Upper lobe of left lung (tissue), 6 donors: ENCODE data around the gene CSF3R. TPM values are rescaled to one million over a fixed set of nuclear protein-coding genes. Genes with fewer than 3 reads are reported as not detected.
A peak's percentile ranks its signal among the peaks of the same experiment; 100 is the strongest.

Experiments used
- ATAC-seq, 2 donors: fragments of 200-7000 bp; cut with Tn5 transposase; one replicate each; pipeline ENCODE4 v1.9.1; 2022; ENCODE audit warnings: mild to moderate bottlenecking in 2 of 2, moderate library complexity in 2 of 2; ENCODE audit not compliant: low FRiP score in 2 of 2
- DNase-seq, 2 donors: peaks; one replicate each; pipeline ENCODE4 v3.0.0-alpha.2; 2019 to 2020
- H3K27ac ChIP-seq, 4 donors: fragments of 200-600 bp; sonication (generic); one replicate each; pipeline ENCODE4 v1.5.1; 2016 to 2019
- H3K27me3 ChIP-seq, 4 donors: fragments of 200-600 bp; sonication (generic); one replicate each; pipeline ENCODE4 v1.5.1; 2017 to 2019
- H3K36me3 ChIP-seq, 4 donors: fragments of 200-600 bp; sonication (generic); one replicate each; pipeline ENCODE4 v1.5.1; 2016 to 2019
- H3K4me1 ChIP-seq, 4 donors: fragments of 200-600 bp; sonication (generic); one replicate each; pipeline ENCODE4 v1.5.1; 2018 to 2019
- H3K4me3 ChIP-seq, 4 donors: fragments of 200-600 bp; sonication (generic); one replicate each; pipeline ENCODE4 v1.5.1; 2017 to 2019; ENCODE audit warnings: mild to moderate bottlenecking in 2 of 4, moderate library complexity in 1 of 4
- H3K9me3 ChIP-seq, 4 donors: fragments of 200-600 bp; sonication (generic); one replicate each; pipeline ENCODE4 v1.5.1; 2018 to 2019
- CTCF ChIP-seq, 6 experiments: fragments of 450-650 bp in 4 of 6; fragments of 200-600 bp in 2 of 6; sonication (generic) in 2 of 6; IDR thresholded peaks; one replicate each; pipeline ENCODE4 v1.5.1; 2016 to 2019; ENCODE audit warnings: antibody characterized with exemption in 6 of 6
- EP300 ChIP-seq, 4 donors: sonication (generic); formaldehyde crosslinking; IDR thresholded peaks; one replicate each; pipeline ENCODE4 v1.5.1; 2017; ENCODE audit warnings: antibody characterized with exemption in 4 of 4, control low read depth in 2 of 4
- POLR2A ChIP-seq, 4 donors: fragments of 450-650 bp; IDR thresholded peaks; one replicate each; pipeline ENCODE4 v1.5.1; 2016 to 2017; ENCODE audit warnings: antibody characterized with exemption in 4 of 4, mild to moderate bottlenecking in 2 of 4
- POLR2AphosphoS5 ChIP-seq, 2 donors: sonication (generic); formaldehyde crosslinking; IDR thresholded peaks; one replicate each; pipeline ENCODE4 v1.5.1; 2017; ENCODE audit warnings: antibody characterized with exemption in 2 of 2
- WGBS, 2 donors: methylation state at CpG; one replicate each; pipeline ENCODE4 v1.1.5; 2017 to 2018; 5-methylcytosine and 5-hydroxymethylcytosine counted together
- total RNA-seq, 6 donors: library from RNA; depleted of rRNA in 4 of 6; stranded (reverse); fragments of >200 nt in 4 of 6; gene quantifications; one replicate each; pipeline versions ENCODE4 v1.1.0 to v1.2.1, GENCODE V29; 2016 to 2021
- donor health status: DM: no; HTN: no; CAD: no; lungs with moderate emphysema.
- donor health status: DM: no; HTN: yes; CAD: no; lungs with severe emphysema.

Gene CSF3R
- total RNA-seq, 6 donors from 2014 or later, result 192 to 851 (median 261) TPM

GRCh38 chr1:36467700-36468455, 14.8 kb downstream of the CSF3R start:
- no peaks in the 10 kb centered on the region for H3K9me3 ChIP-seq
- H3K4me3 ChIP-seq, result no peak overlapping the region
- ATAC-seq (no peak), DNase-seq (peak in 1 of 2 donors; percentile 11)
- TF ChIP-seq POLR2A (IDR thresholded peaks at IDR 0.05) (peak in 1 of 4 donors; percentile 5), EP300 (IDR thresholded peaks at IDR 0.05) (no peak), CTCF (IDR thresholded peaks at IDR 0.05) (no peak)
- H3K36me3 ChIP-seq, result peaks cover 0 to 17% (median 4%) of the 10 kb centered on the region in 4 donors
- H3K4me1 ChIP-seq, result peaks cover 16 to 31% (median 20%) of the 10 kb centered on the region in 4 donors
- WGBS, 2 donors, result 83 to 84% methylated on average over 5 to 10 of the region's 10 CpGs
- no peaks in the 10 kb centered on the region for H3K27me3 ChIP-seq
- H3K27ac ChIP-seq, result no peak overlapping the region

GRCh38 chr1:36467027-36467410, 15.7 kb downstream of the CSF3R start:
- 89 to 96% methylated on average over 4 of the region's 4 CpGs for WGBS, 2 donors

DNA sequence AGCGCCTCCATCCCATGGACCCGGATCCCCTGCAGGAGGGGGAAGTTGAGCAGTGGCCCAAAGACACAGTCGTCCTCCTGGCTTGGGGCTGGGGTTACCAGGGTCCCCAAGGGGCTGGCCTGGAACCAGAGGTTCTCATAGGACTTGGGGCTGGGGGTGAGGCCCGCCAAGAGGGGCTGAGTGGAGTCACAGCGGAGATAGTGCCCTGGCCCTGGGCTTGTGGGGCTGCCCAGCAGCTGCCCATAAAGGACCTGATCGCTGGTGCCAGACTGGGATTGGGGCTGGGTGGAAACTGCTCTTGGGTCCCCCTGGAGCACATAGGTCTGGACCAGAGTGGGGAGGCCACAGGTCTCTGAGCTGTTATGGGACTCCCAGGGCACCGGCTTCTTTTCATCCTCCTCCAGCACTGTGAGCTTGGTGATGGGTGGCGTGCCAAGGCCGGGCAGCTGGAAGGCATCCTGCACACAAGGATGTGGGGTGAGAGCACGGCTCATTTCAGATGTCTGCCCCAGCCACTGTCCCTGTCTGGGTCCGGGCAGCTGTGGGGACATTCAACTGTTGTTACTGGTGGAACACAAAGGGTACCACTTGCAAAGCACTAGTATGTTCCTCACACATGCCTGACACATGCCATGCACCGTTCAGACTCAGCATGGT, 16.2 kb downstream of the CSF3R start:
- TF ChIP-seq EP300 (IDR thresholded peaks at IDR 0.05), result no peak
- no peak for TF ChIP-seq POLR2A (IDR thresholded peaks at IDR 0.05)
- no peak for TF ChIP-seq CTCF (IDR thresholded peaks at IDR 0.05)
- no peak for TF ChIP-seq POLR2AphosphoS5 (IDR thresholded peaks at IDR 0.05)

More at GRCh38 chr1:36467027-36467410, 15.7 kb downstream of the CSF3R start:
- TF ChIP-seq POLR2A (IDR thresholded peaks at IDR 0.05) (no peak), POLR2AphosphoS5 (IDR thresholded peaks at IDR 0.05) (no peak), EP300 (IDR thresholded peaks at IDR 0.05) (no peak), CTCF (IDR thresholded peaks at IDR 0.05) (no peak)
- Histone ChIP-seq H3K4me3 (no peak overlapping the region), H3K27ac (no peak overlapping the region), H3K27me3 (no peaks in the 10 kb centered on the region), H3K9me3 (no peaks in the 10 kb centered on the region), H3K4me1 (peaks cover 20 to 40% (median 24%) of the 10 kb centered on the region in 4 donors), H3K36me3 (peaks cover 0 to 18% (median 4%) of the 10 kb centered on the region in 4 donors)
- no peak for DNase-seq
- no peak for ATAC-seq

DNA sequence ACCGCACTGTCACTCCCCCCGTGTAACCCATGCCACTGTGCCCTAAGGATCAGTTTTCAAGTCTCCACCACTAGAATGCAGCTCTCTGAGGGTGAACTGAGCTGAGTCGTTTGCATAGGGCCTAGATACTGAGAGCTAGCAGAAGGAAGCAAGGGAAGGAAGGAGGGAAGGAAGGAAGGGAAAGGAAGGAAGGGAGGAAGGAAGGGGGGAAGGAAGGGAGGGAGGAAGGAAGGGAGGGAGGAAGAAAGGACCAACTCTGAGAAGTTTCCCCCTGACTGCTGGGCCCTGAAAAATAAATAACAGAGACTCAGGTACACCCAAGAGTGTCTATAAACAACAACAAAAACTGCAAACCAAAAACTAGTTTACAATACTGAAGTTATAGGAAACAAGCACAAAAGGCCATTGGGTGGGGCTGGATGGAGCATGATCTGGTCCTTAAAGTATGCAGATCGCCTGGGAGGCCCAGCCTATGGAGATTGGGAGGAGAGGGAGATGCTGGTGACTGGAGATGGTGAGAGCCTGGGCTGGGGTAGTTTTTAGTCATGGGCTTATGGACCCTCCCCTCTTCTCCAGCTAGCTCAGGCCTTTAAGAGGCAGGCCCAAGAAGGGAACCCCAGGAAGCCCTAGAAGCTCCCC, 16.9 kb downstream of the CSF3R start:
- Histone ChIP-seq H3K4me1 (peaks cover 20 to 40% (median 24%) of the 10 kb centered on the region in 4 donors), H3K4me3 (no peak overlapping the region), H3K27ac (peak overlapping the region in 2 of 4 donors; percentile 92 to 94), H3K36me3 (peaks cover 4 to 28% (median 13%) of the 10 kb centered on the region in 4 donors), H3K27me3 (no peaks in the 10 kb centered on the region), H3K9me3 (no peaks in the 10 kb centered on the region)
- TF ChIP-seq EP300 (IDR thresholded peaks at IDR 0.05) (no peak), POLR2A (IDR thresholded peaks at IDR 0.05) (no peak), CTCF (IDR thresholded peaks at IDR 0.05) (no peak), POLR2AphosphoS5 (IDR thresholded peaks at IDR 0.05) (no peak)
- WGBS, 2 donors, result 65 to 70% methylated on average over 4 of the region's 4 CpGs
- DNase-seq (peak in 1 of 2 donors; percentile 20), ATAC-seq (no peak)

More for the DNA sequence above, 16.2 kb downstream of the CSF3R start:
- ATAC-seq (no peak), DNase-seq (peak in 1 of 2 donors; percentile 20)
- Histone ChIP-seq H3K4me1 (peaks cover 20 to 40% (median 24%) of the 10 kb centered on the region in 4 donors), H3K36me3 (peaks cover 0 to 21% (median 7%) of the 10 kb centered on the region in 4 donors), H3K9me3 (no peaks in the 10 kb centered on the region), H3K4me3 (no peak overlapping the region), H3K27ac (peak overlapping the region in 1 of 4 donors; percentile 94), H3K27me3 (no peaks in the 10 kb centered on the region)
- WGBS, 2 donors, result 79 to 98% methylated on average over 4 to 12 of the region's 12 CpGs
